Endothelial cell of umbilical vein (primary cell): ENCODE measurements around the gene PHPT1. TPM values are rescaled to one million over a fixed set of nuclear protein-coding genes. Genes with fewer than 3 reads are reported as not detected.

Experiments used
- BruUV-seq: library from RNA; stranded (reverse); fragments of 400-500 nt; replicated peaks from 2 replicates; lab custom pipeline; 2021; lab: Mats Ljungman, UMichigan
- CTCF ChIA-PET: fragments of 300-600, 350-600 bp; sonication (Branson Sonifier 250); formaldehyde crosslinking; loops from one replicate; lab custom pipeline; 2021; ENCODE audit warnings: antibody characterized with exemption, inconsistent platforms; lab: Charles Lee
- POLR2A ChIA-PET: fragments of 300-600, 350-600 bp; sonication (Branson Sonifier 250); formaldehyde crosslinking; loops from one replicate; lab custom pipeline; 2021; ENCODE audit warnings: antibody characterized with exemption, inconsistent platforms; lab: Charles Lee
- DNase-seq: peaks from one replicate; pipeline ENCODE4 v3.0.0-alpha.2; 2011; ENCODE audit warnings: low read depth, low spot score
- FAIRE-seq: peaks from 2 replicates; lab custom pipeline; 2011; peaks lifted over from hg19 to GRCh38; lab: Jason Lieb, UNC
- H2AFZ ChIP-seq: 2 replicates; pipeline ENCODE4 v1.6.0; 2012; ENCODE audit warnings: low read depth, low read length, control low read depth, inconsistent platforms
- H3K27ac ChIP-seq: 2 replicates; pipeline ENCODE4 v1.5.1; 2011; ENCODE audit warnings: low read depth, mild to moderate bottlenecking, control low read depth, low read length, moderate library complexity; ENCODE audit not compliant: insufficient read depth
- H3K27me3 ChIP-seq, 2 experiments: 2 replicates each; pipeline versions ENCODE4 v1.6.0 to v1.6.1; 2011; ENCODE audit warnings: low read length in 2 of 2, mixed read lengths in 1 of 2; ENCODE audit not compliant: control insufficient read depth in 2 of 2, insufficient read depth in 2 of 2
- H3K36me3 ChIP-seq, 2 experiments: 2 replicates in 1 of 2; 3 replicates in 1 of 2; pipeline ENCODE4 v1.5.1; 2011; ENCODE audit warnings: low read length in 2 of 2, mild to moderate bottlenecking in 1 of 2, moderate library complexity in 1 of 2; ENCODE audit not compliant: control insufficient read depth in 2 of 2, insufficient read depth in 2 of 2; ENCODE audit errors: extremely low read depth in 1 of 2
- H3K4me1 ChIP-seq: 3 replicates; pipeline ENCODE4 v1.5.1; 2011; ENCODE audit warnings: mild to moderate bottlenecking, low read length; ENCODE audit not compliant: control insufficient read depth, insufficient read depth; ENCODE audit errors: extremely low read depth
- H3K4me2 ChIP-seq: 2 replicates; pipeline ENCODE4 v1.6.1; 2011; ENCODE audit warnings: low read length, control low read depth, mixed read lengths; ENCODE audit not compliant: insufficient read depth
- H3K4me3 ChIP-seq, 3 experiments: fragments of 200-600 bp in 1 of 3; sonication (generic), shearing (Covaris generic) in 1 of 3; replicated peaks in 1 of 3; 2 replicates each; pipeline ENCODE4 v1.5.1; 2011 to 2016; ENCODE audit warnings: control low read depth in 3 of 3, low read length in 3 of 3, mild to moderate bottlenecking in 2 of 3, inconsistent platforms in 1 of 3, low read depth in 1 of 3, moderate library complexity in 1 of 3; ENCODE audit not compliant: insufficient read depth in 1 of 3
- H3K79me2 ChIP-seq: 2 replicates; pipeline ENCODE4 v1.6.0; 2012; ENCODE audit warnings: low read length, inconsistent platforms; ENCODE audit not compliant: control insufficient read depth, insufficient read depth
- H3K9ac ChIP-seq: replicated peaks from 2 replicates; pipeline ENCODE3; 2011; ENCODE audit warnings: low read length, control low read depth; ENCODE audit not compliant: insufficient read depth; ENCODE audit errors: extremely low read depth
- H3K9me1 ChIP-seq: replicated peaks from 3 replicates; pipeline ENCODE4 v1.6.0; 2011; ENCODE audit warnings: mild to moderate bottlenecking, low read length; ENCODE audit not compliant: control insufficient read depth, insufficient read depth; ENCODE audit errors: extremely low read depth
- H3K9me3 ChIP-seq: replicated peaks from 2 replicates; pipeline ENCODE4 v1.5.1; 2012; ENCODE audit warnings: low read length, inconsistent platforms; ENCODE audit not compliant: control insufficient read depth, insufficient read depth
- H4K20me1 ChIP-seq: replicated peaks from 2 replicates; pipeline ENCODE3; 2011; ENCODE audit warnings: mild to moderate bottlenecking, low read length; ENCODE audit not compliant: control insufficient read depth, insufficient read depth; ENCODE audit errors: extremely low read depth
- CTCF ChIP-seq, 2 donors: IDR thresholded peaks; 1 replicate in 1 of 2; 2 replicates in 1 of 2; pipeline ENCODE4 v1.5.1; 2011; ENCODE audit warnings: low read length in 2 of 2, mild to moderate bottlenecking in 2 of 2, moderate library complexity in 2 of 2, control low read depth in 1 of 2, inconsistent platforms in 1 of 2, low read depth in 1 of 2; ENCODE audit not compliant: insufficient read depth in 1 of 2; ENCODE audit errors: extremely low read depth in 1 of 2
- EZH2 ChIP-seq: IDR thresholded peaks from 2 replicates; pipeline ENCODE4 v1.6.1; 2012; ENCODE audit warnings: borderline replicate concordance, low read depth, mild to moderate bottlenecking, moderate library complexity, low read length, inconsistent platforms; ENCODE audit not compliant: severe bottlenecking
- FOS ChIP-seq: IDR thresholded peaks from 2 replicates; pipeline ENCODE4 v1.6.1; 2011; ENCODE audit warnings: mild to moderate bottlenecking, low read length, moderate library complexity, borderline replicate concordance; ENCODE audit not compliant: insufficient read depth
- GATA2 ChIP-seq: IDR thresholded peaks from 2 replicates; pipeline ENCODE4 v1.7.0; 2011; ENCODE audit warnings: low read depth, mild to moderate bottlenecking, moderate library complexity, mixed read lengths, low read length; ENCODE audit not compliant: insufficient read length, insufficient read depth
- JUN ChIP-seq: IDR thresholded peaks from 2 replicates; pipeline ENCODE4 v1.6.1; 2011; ENCODE audit warnings: borderline replicate concordance, low read depth; ENCODE audit not compliant: insufficient read length, insufficient read depth
- MAX ChIP-seq: IDR thresholded peaks from 2 replicates; pipeline ENCODE4 v1.6.1; 2011; ENCODE audit not compliant: insufficient read depth, insufficient read length
- MYC ChIP-seq: IDR thresholded peaks from one replicate; pipeline ENCODE4 v1.6.1; 2011; ENCODE audit warnings: mild to moderate bottlenecking, low read depth, low read length
- POLR2A ChIP-seq: IDR thresholded peaks from 2 replicates; pipeline ENCODE4 v1.6.1; 2012; ENCODE audit warnings: low read depth, mild to moderate bottlenecking, control low read depth, low read length
- POLR2AphosphoS5 ChIP-seq: IDR thresholded peaks from 2 replicates; pipeline ENCODE4 v1.6.1; 2012; ENCODE audit warnings: low read depth, mild to moderate bottlenecking, control low read depth, low read length, moderate library complexity; ENCODE audit not compliant: insufficient read depth
- dilution Hi-C: fragments of 300-500 bp; cut with MboI; formaldehyde crosslinking; loops from one replicate; pipeline ENCODE4 v1.15.0; 2019; ENCODE audit warnings: low sequenced_read_pairs; ENCODE audit not compliant: extremely low pct_ligation_motif_present
- intact Hi-C: fragments of 100-400 bp; cut with micrococcal nuclease; formaldehyde crosslinking; loops from one replicate; pipeline ENCODE4 v1.10.0; 2022
- polyA plus RNA-seq, 4 experiments: library from polyadenylated mRNA; depleted of rRNA in 3 of 4; stranded (reverse) in 3 of 4; unstranded in 1 of 4; fragments of >200 nt; gene quantifications; 2 replicates each; pipeline versions ENCODE4 v1.2.1 to v1.2.3, GENCODE V29; 2011 to 2012; ENCODE audit warnings: missing spikeins in 1 of 4
- total RNA-seq: library from RNA; stranded (reverse); gene quantifications from 2 replicates; pipeline ENCODE4 v1.2.3, GENCODE V29; 2021

Gene PHPT1
- total and polyA plus RNA-seq, 2 donors (not counting 3 experiments of a cell fraction or from before 2014, with no cell fraction given) = 139 to 319 TPM

DNA sequence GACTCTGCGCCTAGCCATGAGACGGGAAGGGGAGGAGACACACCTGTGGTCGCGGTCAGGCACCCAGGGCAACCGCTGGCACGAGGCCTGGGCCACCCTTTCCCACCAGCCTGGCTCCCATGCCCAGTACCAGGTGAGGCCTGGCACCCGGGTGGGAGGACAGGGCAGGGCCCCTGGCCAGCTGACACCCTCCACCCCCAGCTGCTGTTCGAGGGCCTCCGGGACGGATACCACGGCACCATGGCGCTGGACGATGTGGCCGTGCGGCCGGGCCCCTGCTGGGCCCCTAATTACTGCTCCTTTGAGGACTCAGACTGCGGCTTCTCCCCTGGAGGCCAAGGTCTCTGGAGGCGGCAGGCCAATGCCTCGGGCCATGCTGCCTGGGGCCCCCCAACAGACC is 8.0 kb downstream of the PHPT1 start:
- H3K36me3 ChIP-seq = peaks cover 0 to 6% of the 10 kb centered on the region in 2 experiments
- H3K27ac ChIP-seq = no peak overlapping the region
- no peaks in the 10 kb centered on the region for H4K20me1 ChIP-seq
- intact Hi-C loops = no loop called here
- DNase-seq (no peak), FAIRE-seq (no peak)
- no peak overlapping the region for H3K4me3 ChIP-seq
- no peak overlapping the region for H2AFZ ChIP-seq
- ChIA-PET POLR2A (no interaction called here), CTCF (no interaction called here)
- no peaks in the 10 kb centered on the region for H3K4me1 ChIP-seq
- H3K9me1 ChIP-seq = no peaks in the 10 kb centered on the region
- no peaks in the 10 kb centered on the region for H3K27me3 ChIP-seq
- dilution Hi-C loops = no loop called here
- BruUV-seq = no TSS peak
- TF ChIP-seq MAX = no peak
- TF ChIP-seq MYC = no peak
- no peak for TF ChIP-seq POLR2A
- TF ChIP-seq FOS = no peak
- no peak for TF ChIP-seq JUN
- TF ChIP-seq EZH2 = no peak
- no peak for TF ChIP-seq GATA2
- TF ChIP-seq POLR2AphosphoS5 = no peak
- no peak for TF ChIP-seq CTCF (IDR thresholded peaks at IDR 0.05; ENCODE audit: extremely low read depth in 1 of 2, insufficient read depth in 1 of 2, low read depth in 1 of 2, low read length in 2 of 2)
- H3K9me3 ChIP-seq = no peaks in the 10 kb centered on the region
- H3K79me2 ChIP-seq = no peaks in the 10 kb centered on the region
- no peak overlapping the region for H3K4me2 ChIP-seq
- no peak overlapping the region for H3K9ac ChIP-seq
